ENCODE results near the gene SSR4. TPM values are rescaled to one million over a fixed set of nuclear protein-coding genes. Genes with fewer than 3 reads are reported as not detected.

Gene SSR4
- total and polyA plus RNA-seq, 10 of the 15 experiments (the other 5 are each of a cell fraction or from before 2014, with no cell fraction given), result 151 to 521 (median 310) TPM

GRCh38 chrX:153831429-153832150 is 37.1 kb downstream of the SSR4 start:
- Histone ChIP-seq H3K27me3 (replicated peaks in 1 of 2; ENCODE audit: control insufficient read depth in 2 of 2, insufficient read depth in 2 of 2, low read length in 1 of 2) (no peaks in the 10 kb centered on the region; a peak in 1 of 4 replicates), H3K4me3 (no peak overlapping the region), H3K9ac (ENCODE audit: control insufficient read depth, insufficient read depth, low read length) (no peak overlapping the region), H3K27ac (ENCODE audit: control insufficient read depth, insufficient read depth) (no peak overlapping the region), H3K9me3 (replicated peaks; ENCODE audit: control insufficient read depth, insufficient read depth, low read length) (no peaks in the 10 kb centered on the region; the same call in 2 of the 3 replicates), H2AFZ (ENCODE audit: control insufficient read depth, low read depth, low read length) (no peak overlapping the region), H4K20me1 (ENCODE audit: control insufficient read depth, insufficient read depth) (no peaks in the 10 kb centered on the region), H3K36me3 (ENCODE audit: control insufficient read depth in 2 of 2, insufficient read depth in 2 of 2, low read length in 1 of 2) (no peaks in the 10 kb centered on the region), H3K79me2 (ENCODE audit: control insufficient read depth, insufficient read depth, low read length) (no peaks in the 10 kb centered on the region), H3K4me2 (ENCODE audit: control insufficient read depth, insufficient read depth) (no peak overlapping the region), H3K4me1 (ENCODE audit: control insufficient read depth, insufficient read depth, low read length) (no peaks in the 10 kb centered on the region)
- SMC1A ChIA-PET (ENCODE audit: uncharacterized antibody, unreplicated experiment), result no interaction called here
- in situ Hi-C loops (cut with MboI), result no loop called here
- ATAC-seq (no peak), FAIRE-seq (no peak), DNase-seq (ENCODE audit: low read depth, low spot score) (no peak)
- CTCF ChIA-PET, result no interaction called here
- POLR2A ChIA-PET, result no interaction called here
- no peak for TF ChIP-seq SPI1 (IDR thresholded peaks at IDR 0.05; ENCODE audit: borderline replicate concordance, insufficient read depth, low read depth, low read length)
- no peak for TF ChIP-seq USF1 (IDR thresholded peaks at IDR 0.05; ENCODE audit: borderline replicate concordance, extremely low read length, insufficient read depth, low read depth, low read length)
- TF ChIP-seq RELA (IDR thresholded peaks at IDR 0.05; ENCODE audit: borderline replicate concordance, partially characterized antibody), result no peak
- no peak for TF ChIP-seq BCLAF1 (IDR thresholded peaks at IDR 0.05)
- intact Hi-C loops (cut with micrococcal nuclease; ENCODE audit: unreplicated experiment), result no loop called here
- no TSS peak for BruUV-seq (replicated peaks)
- WGBS (ENCODE audit: insufficient coverage, insufficient replicate concordance, low lambda C conversion rate, missing lambda C conversion rate), result 47% methylated on average over 20 of the region's 23 CpGs
- RAD21 ChIA-PET (ENCODE audit: unreplicated experiment), result no interaction called here

Data from GM12878 (cell line).